Measurements from ENCODE around the gene FOXL3.

GRCh38 chr7:289756-290553 lies at the start of gene FOXL3:
- TF ChIP-seq CTCF (IDR thresholded peaks at IDR 0.05) (no peak), POLR2A (IDR thresholded peaks at IDR 0.05) (no peak)

Measured in testis (tissue), 2 donors.